HuH-7.5 (cell line): ENCODE measurements around the gene CSNK1E.
A peak's percentile ranks its signal among the peaks of the same experiment; 100 is the strongest.

Source experiments
- DNase-seq: peaks from one replicate; pipeline ENCODE4 v3.0.0; 2011; ENCODE audit warnings: low spot score

The CSNK1E gene

DNA sequence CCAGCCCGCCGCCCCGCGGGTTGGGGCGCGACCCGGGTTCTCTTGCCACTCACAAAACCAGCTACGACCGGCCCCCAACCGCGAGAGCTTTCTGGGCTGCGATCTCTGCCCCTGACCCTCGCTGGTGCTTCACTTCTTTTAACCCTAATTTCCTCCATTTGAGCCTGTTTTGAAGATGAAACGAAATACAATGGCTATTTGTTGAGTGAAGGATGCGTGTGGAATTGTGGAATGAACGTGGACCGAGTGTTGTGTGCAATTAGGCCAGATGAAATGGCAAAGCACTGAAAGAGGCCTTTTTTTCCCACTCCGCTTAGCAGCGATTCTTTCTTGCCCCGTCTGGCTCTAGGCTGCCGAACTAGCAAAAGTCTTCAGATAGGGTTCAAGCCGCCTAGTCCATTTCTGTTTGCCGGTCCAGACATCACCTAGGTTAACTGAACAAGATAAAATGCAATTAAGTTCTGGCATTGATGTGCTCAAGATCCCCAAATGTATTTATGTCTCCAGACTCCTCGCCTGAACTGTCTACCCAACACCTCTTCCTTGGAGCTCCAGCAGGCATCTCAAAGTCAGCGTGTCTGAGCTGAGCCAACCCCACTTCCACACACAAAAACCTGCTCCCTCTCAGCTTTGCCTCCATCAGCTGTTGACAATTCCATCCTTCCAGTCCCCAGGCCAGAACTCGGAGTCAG lies 44.0 kb downstream of the CSNK1E start:
- no peak for DNase-seq

DNA sequence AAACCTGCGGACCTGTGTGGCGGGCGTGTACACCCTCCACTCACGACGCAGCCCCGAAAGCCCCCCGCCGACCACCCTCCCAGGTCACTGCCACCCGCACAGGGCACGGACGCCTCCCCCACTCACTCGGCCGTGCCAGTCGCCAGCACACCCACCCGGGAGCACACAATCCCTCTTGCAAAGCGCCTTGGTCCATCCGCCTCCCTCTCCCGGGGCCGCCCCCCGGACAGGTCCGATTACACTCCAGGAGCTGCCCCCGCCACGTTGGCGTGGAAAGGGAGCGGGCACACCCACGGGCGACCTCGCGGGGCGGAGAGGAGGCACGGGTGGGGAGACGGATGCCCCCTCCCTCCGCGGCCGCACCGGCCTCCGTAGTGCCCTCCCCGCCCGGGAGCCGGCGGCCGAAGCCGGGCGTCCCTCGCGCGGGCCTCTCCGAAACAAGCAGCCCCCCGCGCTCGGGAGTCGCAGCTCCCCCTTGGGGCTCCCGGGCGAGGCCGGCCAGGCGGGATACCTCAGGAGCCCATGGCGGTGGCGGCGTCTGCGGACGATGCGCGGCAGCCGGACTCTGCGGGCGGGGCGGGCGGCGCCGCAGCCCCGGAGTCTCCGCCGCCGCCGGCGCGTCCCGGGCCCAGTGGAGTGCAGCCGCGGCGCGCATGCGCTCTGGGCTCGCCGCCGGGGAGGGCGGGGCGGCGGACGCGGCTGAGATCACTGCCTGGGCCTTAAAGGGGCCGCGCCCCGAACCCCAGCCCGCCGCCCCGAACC lies 44.7 kb downstream of the CSNK1E start, which contains the start of gene TMEM184B:
TMEM184B (minus strand) TSS at position 638 of the 762 bp plus-strand sequence. CDS start 25,049 bp downstream, outside the sequence.
- peak; percentile 76 for DNase-seq

DNA sequence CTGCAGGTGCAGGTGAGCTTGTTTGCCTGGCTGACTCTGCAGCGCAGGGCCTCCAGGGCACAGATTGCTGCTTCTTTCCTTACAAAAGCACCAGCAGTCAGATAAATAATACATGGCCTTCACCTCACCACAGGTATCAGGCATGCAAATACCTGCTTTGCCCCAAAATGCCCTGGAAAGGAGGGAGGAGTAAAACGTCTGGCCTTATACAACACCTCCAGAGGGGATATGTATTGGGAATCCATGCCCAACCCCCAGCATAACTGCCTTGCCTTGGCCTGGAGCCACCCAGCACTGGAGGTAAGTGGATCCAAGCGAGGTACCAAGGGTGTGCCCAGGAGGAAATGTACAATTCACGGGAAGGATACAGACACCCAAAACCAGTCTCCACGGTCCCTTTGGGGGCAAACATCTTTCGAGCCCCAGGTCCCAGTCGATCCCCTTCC lies 45.3 kb downstream of the CSNK1E start:
- no peak for DNase-seq

DNA sequence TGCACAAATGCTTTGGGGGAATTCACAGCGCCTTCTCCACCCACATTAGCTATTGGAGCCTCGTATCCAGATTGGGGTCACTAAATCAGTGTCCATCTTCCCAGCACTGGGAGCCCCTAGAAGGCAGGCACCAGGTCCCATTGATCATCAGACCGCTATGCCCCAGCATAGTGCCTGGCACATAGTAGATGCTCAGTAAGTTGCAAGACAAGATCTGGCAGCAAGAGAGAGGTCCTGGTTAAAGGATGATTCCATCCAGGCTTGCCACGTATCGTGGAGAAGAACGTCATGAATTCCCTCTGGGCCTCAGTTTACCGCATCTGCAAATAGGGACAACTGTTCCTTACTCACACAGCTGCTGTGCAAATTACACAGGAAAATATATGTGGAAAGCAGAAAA lies 46.1 kb downstream of the CSNK1E start:
- DNase-seq: no peak

DNA sequence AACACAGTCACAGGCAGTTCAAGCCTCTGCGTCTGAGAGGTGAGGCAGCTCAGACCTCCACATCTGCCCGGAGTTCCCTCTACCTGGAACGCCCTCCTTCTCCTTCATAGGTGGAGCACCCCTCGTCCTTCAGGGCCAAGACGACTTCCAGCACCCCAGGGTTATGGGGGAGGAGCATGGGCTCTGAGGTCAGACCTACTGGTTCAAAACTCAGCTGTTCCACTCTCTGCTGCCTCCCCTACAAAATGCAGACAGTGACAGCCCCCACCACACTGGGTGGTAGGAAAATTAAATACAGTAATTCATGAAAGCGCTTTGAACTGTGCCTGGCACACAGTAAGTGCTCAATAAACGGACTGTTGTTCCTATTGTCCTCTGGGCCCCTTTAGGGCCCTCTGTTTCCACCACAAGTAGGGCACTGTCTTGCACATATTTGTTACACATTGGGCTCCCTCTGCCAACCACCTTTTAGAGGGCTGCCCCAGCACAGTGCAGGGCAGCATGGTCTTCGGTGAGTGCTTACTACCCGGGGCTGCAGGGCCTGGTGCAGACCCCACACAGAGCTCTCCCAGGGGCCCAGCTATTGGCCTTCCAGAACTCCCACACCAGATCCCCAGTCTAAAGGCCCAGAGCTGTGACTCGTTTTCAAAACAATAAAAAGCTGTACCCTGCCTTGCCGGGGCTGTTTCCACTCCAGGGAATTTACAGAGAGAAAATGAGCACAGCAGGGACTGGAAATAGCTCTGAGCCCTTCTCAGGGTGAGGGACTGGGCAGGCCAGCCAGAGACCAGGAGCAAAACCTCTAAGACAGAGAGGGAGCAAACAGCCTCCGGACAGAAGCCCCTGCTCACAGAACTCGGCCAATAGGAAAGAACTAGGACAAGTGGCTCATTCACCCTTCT lies 46.9 kb downstream of the CSNK1E start:
- no peak for DNase-seq

DNA sequence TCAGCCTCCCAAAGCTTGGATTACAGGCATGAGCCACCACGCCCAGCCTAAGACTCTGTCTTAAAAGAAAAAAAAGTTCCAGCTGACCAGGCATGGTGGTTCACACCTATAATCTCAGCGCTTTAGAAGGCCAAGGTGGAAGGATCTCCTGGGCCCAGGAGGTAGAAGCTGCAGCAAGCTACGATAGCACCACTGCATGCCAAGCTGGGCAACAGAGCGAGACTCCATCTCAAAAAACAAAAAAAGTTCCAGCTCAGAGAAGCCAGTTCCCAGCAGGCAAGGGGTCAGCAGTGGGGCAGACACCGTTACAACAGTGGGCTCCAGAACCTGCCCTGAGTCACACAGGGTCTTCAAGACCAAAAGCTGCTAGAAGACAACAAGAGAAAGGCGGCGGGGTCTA lies 47.8 kb downstream of the CSNK1E start:
- no peak for DNase-seq

DNA sequence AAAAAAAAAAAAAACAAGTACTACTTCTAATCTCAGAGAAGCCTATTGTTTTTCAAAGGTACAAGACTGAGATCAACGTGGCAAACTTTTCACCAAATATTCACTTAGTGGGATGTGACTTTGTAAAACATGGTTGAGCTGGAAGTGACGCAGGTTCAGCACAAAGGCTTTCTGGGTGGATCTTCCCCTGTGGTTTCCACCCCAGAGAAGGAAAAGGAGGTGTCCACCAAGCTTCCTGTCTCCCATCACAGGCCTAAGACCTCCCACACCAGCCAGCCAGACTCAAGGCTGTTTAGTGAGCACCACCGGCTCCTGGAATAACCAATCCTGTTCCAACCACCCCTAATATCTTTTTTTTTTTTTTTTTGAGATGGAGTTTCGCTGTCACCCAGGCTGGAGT lies 50.1 kb downstream of the CSNK1E start:
- no peak for DNase-seq

DNA sequence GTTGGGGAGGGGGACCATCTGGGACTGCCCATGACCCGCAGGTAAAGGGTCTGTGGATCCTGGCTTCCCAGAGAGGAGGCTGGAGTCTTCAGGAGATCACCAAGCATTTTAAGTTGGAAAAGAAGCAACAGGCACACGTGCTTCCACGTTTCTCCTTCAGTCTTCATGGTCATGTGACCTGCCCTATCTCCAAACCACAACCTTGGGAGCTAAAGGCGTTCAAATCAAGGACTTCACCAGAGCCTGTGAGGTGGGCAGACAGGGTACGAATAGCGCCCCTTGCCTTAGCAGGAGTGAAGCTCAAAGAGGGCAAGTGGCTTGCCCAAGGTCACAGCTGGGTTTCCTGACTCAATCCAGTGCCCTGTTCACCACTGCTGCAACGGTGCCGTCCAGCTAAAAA lies 51.1 kb downstream of the CSNK1E start:
- DNase-seq: no peak

DNA sequence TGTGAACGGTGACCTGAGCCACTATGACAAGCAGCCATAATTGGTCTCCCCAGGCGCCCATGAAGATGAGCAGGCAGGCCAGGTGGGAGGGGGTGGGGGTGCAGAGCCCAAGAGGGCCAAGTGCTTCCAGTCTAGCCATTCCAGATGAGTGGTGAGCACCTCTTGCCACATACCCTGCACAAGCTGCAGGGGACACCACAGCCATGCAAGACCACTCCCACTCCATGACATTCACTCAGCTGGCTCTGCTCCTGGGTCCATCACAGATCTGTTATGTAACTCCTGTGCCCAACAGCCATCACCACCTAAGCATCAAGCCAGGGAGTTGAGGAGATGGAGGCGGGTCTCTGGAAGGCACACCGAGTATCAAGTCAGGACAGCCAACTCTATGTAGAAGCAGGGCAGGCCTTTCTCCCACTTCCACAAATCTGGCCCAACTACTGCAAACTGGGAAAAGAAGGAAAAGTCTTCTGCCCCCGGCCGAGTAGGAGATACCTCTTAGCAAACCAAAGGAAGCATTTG lies 52.9 kb downstream of the CSNK1E start:
- no peak for DNase-seq

DNA sequence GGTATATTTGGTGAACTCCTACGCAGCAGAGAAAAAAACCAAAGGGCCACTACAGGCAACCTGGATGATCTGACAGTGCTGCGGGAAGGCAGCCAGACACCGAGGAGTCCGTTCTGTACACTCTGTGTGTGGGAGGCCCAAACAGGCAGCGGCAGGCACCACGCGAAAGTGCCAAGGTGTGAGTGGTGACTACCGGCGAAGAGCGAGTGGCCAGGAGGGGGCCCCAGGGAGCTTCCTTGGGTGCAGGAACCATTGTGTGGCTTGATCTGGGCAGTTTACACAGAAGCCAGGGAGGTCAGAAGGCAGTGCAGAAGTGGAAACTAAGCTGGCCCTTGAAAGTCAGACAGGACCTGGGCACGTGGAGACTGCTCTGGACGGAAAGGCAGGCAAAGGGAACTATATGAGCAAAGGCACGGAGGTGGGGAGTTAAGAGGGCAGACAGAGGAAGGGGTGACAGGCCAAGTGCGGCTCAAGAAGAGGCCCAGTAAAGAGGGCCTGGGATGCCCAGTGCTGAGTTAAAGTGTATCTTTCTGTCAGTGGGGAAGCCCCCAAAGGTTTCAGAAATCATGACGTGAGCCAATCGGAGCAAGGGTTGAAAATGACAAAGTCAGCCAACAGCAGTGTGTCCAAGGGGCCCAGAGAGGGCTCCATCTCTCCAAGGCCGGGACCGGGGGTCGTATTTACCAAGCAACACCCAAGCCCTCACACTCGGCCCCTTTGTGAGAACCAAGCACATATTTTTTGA lies 55.0 kb downstream of the CSNK1E start:
- peak; percentile 66 for DNase-seq

DNA sequence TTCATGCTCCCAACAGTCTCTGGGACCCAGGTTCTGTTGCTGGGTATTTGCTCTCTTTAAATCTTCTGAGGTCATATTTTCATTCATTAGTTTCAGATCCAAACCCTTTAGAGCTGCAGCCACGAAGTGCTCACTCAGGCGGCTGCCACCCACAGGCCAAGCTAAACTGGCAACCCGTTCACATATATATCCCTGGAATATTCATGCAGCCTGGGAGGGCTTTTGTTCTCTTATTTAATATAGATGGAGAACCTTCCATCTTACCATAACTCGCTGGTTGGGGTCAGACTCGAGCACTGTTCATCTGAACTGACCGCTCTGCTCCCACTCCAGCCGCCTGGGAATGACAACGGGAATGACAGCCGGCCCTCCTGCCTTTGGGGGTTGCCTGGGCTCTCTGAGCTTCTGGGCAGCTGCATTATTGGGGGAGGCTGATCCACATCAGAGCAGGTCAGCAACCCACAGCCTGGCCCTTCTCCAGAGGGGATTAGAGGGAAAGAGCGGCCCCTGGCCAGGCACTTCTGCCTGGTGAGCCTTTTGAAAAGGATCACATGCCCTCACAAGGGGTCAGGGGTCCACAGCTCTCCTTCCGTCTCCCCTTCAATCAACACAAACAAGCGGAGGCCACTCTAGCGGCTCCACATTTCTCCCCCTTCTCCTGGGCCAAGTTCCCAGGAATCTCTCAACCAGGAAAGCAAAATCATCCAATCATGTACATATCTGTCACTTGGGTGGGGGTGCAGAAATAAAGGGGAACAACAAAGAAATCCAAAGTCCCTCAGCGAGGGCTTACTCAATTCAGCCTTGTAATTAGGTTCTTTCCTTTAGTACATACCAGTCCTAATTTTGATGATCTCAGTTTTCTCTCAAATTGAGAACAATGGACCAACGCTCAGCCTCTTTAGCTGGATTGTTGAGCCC lies 56.2 kb downstream of the CSNK1E start:
- DNase-seq: no peak

DNA sequence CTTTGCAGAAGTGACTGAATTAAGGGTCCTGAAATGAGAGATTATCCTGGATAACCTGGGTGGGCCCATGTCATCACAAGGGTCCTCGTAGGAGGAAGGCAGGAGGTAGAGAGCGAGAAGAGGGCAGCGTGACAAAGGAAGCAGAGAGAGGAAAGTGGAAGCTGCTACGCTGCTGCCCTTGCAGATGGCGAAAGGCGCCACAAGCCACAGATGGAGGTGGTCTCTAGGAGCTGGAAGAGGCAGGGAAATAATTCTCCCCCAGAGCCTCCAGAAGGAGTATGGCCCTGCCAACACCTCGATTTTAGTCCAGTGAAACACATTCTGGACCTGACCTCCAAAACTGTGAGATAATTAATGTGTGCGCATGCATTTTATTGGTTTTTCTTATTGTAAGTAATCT lies 57.9 kb downstream of the CSNK1E start:
- DNase-seq: no peak

DNA sequence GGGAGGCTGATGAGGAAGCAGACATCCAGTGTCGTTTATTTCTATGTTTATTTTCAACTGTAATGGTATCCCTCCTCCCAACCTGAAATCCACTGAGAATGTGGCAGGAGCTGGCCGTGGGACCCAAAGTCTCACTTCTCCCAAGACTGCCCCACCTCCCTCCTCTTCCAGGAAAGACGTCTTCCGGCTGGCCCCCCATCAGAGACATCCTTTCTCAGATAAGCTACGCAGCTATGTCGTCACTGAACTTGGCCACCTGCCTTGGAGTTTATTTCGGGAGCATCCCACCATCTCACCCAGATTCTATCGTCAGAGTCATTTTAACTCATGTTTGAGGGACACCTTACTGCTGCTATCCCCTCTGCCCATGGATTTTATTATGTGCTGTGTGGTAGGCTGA lies 58.3 kb downstream of the CSNK1E start:
- no peak for DNase-seq

DNA sequence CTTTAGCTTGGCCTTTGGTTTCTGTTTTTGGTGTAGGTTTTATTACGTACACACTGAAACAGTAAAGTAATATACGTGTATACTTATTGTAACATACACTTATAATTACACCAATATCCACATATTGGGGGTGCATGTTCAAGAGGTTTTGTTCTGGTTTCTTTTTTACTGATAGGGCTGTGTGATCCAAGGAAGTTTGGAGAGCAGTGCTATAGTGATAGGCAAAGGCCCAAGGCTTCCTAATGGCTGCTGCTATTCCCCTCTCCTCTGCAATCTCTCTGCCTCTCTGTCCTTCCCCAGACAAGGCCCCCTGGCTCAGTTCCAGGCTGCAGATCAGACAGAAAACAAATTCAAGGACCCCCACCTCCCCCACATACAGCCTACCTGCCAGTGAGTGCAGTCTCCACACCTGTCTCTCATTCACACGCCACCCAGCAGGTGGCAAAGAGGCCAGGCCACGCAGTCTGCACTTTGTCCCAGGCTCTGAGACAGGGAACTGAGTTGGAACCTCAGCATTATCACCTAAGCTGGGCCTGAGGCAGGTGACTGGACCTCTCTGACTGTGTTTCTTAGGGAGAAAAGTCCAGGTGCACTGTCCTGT lies 59.5 kb downstream of the CSNK1E start:
- DNase-seq: no peak

DNA sequence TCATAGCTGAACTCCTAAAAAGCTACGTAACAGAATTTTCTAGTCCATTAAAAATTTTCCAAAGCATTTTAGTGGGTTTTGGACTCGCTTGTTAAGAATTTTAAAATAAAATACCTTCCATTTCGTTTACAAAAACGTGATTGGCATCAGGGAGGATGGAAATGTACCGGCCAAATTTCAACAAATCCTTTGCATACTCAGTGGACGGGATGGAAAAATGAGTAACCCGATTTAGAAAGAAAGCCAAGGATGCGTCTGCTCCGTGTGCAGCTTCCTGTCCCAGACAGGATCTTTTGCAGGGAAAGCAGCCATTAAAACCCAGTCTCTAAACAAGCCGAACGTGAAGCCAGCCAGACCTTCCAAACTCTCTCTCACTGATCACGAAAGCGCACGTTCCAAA lies 60.1 kb downstream of the CSNK1E start:
- DNase-seq: no peak

DNA sequence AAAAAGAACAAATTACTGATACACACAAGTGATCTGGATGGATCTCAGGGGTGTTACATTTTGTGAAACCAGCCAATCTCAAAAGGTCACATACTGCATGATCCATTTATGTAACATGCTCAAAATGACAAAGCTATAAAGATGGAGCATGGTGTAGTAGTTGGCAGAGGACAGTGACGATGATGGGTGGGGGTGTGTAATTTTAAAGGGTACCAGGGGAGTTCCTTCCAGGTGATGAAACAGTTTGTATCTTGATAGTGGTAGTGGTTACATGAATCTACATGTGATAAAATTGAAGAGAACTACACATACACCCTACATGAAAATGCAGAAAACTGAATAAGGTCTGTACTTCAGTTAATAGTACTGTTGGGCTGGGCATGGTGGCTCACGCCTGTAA lies 61.5 kb downstream of the CSNK1E start:
- no peak for DNase-seq

DNA sequence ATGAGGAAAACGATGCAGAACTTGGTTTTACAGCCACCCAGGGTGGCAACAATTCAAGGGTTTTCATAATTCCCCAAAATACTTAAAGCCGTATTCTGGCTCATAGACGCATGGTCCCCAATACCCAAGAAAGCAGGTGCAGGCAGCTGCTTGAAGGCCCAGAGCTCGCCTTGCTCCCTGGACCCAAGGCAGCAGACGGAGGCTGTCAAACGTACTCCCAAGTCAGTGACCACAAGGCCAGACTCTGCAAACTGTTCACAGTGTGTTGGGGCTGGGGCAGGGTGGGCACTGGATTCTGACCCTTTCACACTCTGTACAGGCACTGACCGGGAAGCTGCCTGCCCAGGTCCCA lies 65.9 kb downstream of the CSNK1E start:
- no peak for DNase-seq

DNA sequence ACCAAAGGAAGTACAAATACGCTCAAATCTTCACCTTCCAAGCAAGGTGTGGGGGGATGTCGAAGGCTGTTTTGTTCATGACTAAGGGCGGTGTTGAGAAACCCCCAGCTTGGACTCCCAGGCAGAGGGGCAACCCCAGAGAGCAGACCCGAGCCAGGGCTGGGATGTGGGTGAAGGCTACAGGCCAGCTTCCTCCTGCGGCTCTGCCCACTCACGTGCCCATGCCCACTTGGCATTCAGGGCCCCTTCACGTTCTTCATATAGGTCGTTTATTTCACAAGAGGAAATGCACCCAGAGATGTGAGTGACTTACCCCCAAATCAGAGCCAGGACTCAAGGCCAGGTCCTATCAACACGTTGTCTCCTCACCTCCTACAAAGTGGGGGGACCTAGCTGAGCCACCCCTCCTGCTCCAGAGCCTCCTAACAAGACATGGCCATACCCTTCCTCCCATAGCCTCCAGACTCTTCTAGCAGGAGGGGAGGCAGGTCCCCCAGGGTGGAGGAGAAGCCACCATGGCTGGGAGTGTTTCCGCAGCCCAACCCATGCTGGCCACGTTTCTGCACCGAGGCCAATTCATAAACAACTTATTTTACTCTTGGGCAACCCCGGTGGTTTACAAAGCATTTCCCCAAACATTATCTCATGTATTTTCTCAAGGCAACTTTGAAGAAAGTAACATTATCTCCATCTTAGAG lies 66.4 kb downstream of the CSNK1E start:
- DNase-seq: no peak

DNA sequence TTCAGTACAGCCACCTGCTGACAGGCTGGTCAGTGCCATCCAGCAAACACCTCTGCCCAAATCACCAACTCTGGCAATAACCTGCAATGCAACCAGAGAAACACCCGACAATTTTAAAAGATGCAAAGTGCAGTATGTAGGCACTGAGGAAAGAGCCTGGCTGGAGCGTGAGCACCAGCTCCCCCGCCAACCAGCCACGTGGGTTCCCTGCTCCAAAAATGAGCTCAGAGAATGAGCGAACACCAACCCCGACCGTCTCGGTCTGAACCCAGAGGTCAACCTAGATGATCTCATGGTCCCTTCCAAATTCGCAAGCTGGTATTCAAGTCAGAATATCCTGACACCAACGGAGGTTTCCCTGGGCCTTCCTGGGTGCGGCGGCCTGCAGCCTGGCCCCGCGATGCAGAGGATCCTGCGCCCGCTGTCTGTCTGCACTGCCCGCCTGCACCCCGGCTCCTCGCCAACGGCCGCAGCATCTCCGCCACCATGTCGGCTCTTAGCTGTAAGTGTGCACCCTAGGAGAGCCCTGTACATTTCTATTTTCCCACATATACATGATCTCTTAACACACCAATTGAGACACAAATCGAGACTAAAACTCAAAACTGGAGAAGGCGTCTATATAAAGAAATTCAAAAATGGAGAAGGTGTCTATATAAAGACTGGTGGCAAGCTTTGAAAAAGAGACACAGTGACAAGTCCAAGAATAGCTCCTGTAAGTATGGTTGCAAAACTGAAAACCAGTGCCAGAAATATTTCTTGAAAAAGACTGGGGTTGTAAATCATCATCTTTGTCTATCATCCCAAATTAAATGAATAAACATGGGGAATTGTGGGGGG lies 67.2 kb downstream of the CSNK1E start:
- no peak for DNase-seq
